Natural killer cell (primary cell): Measurements from ENCODE around the gene SGTB. TPM values are rescaled to one million over a fixed set of nuclear protein-coding genes. Genes with fewer than 3 reads are reported as not detected.

Experiments
- ATAC-seq, 3 donors: fragments of 150-1000 bp in 2 of 3; fragments of 200-7000 bp in 1 of 3; cut with Tn5 transposase; 1 replicate in 1 of 3; 2 replicates in 2 of 3; pipeline ENCODE4 v1.10.0; 2021; ENCODE audit warnings: mild to moderate bottlenecking in 2 of 3, moderate library complexity in 2 of 3
- DNase-seq, 2 donors: peaks; one replicate each; pipeline versions ENCODE4 v3.0.0 to v3.0.0-alpha.2; 2013 to 2021; ENCODE audit warnings: mixed read lengths in 1 of 2
- H3K27ac ChIP-seq: one replicate; pipeline ENCODE4 v1.5.1; 2013; ENCODE audit warnings: mild to moderate bottlenecking, low read length
- H3K27me3 ChIP-seq: one replicate; pipeline ENCODE4 v1.6.1; 2013; ENCODE audit warnings: low read length; ENCODE audit not compliant: control insufficient read depth, insufficient read depth
- H3K36me3 ChIP-seq: one replicate; pipeline ENCODE4 v1.6.1; 2013; ENCODE audit warnings: low read length; ENCODE audit not compliant: control insufficient read depth, insufficient read depth
- H3K4me1 ChIP-seq: one replicate; pipeline ENCODE4 v1.6.1; 2013; ENCODE audit warnings: low read length; ENCODE audit not compliant: control insufficient read depth, insufficient read depth
- H3K4me3 ChIP-seq: one replicate; pipeline ENCODE4 v1.5.1; 2013; ENCODE audit warnings: low read length
- H3K9me3 ChIP-seq: one replicate; pipeline ENCODE4 v1.6.1; 2013; ENCODE audit warnings: low read length; ENCODE audit not compliant: control insufficient read depth, insufficient read depth
- H3K27ac Mint-ChIP-seq, 2 donors: one replicate each; pipeline ENCODE4 v1.8.0; 2022; ENCODE audit warnings: mild to moderate bottlenecking in 2 of 2, mixed read lengths in 2 of 2, moderate library complexity in 1 of 2
- H3K27me3 Mint-ChIP-seq, 2 donors: one replicate each; pipeline ENCODE4 v1.8.0; 2022; ENCODE audit warnings: low read depth in 2 of 2, mixed read lengths in 2 of 2
- H3K36me3 Mint-ChIP-seq: one replicate; pipeline ENCODE4 v1.8.0; 2022; ENCODE audit warnings: mixed read lengths
- H3K4me1 Mint-ChIP-seq, 2 donors: one replicate each; pipeline ENCODE4 v1.8.0; 2022; ENCODE audit warnings: mixed read lengths in 2 of 2
- H3K4me3 Mint-ChIP-seq: one replicate; pipeline ENCODE4 v1.8.0; 2022; ENCODE audit warnings: mild to moderate bottlenecking, moderate library complexity, mixed read lengths
- H3K9me3 Mint-ChIP-seq, 2 donors: one replicate each; pipeline ENCODE4 v1.8.0; 2022; ENCODE audit warnings: mixed read lengths in 2 of 2
- CTCF ChIP-seq: fragments of 200-600 bp; IDR thresholded peaks from one replicate; pipeline ENCODE4 v1.8.0; 2022; ENCODE audit warnings: antibody characterized with exemption
- WGBS: methylation state at CpG from one replicate; pipeline ENCODE4 v1.1.7; 2013; ENCODE audit warnings: missing lambda C conversion rate; ENCODE audit not compliant: insufficient coverage; 5-methylcytosine and 5-hydroxymethylcytosine counted together
- intact Hi-C: fragments of 100-400 bp; cut with micrococcal nuclease; formaldehyde crosslinking; loops from one replicate; pipeline ENCODE4 v1.14.2; 2022
- total RNA-seq, 4 donors: library from RNA; stranded (reverse); fragments of 120-200 nt in 1 of 4; gene quantifications; one replicate each; pipeline versions ENCODE4 v1.2.3 to v1.2.4, GENCODE V29; 2013 to 2022

Gene SGTB
- total RNA-seq, 3 donors from 2014 or later (not counting 1 experiment from before 2014, with no cell fraction given): 6.9 to 12.0 (median 10.0) TPM

DNA sequence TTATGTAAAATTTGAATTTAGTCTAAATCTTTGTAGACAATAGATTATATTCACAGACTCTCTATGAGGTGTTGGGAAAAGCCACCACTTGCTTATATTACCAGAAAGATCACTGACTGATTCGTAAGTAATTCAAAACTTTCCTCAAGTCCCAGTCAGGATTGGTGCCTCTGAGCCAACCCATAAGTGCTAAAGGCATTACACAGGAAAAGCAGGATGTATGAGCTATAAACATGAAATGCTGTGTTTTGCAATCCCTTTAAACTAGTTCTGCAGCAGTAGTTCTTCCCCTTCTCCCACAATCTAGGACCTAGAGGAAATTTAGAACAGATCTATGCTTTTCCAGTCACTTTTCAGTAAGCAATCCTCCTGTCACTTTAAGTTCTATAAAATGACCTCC lies 49.1 kb downstream of the SGTB start:
- H3K4me1 Mint-ChIP-seq: no peaks in the 10 kb centered on the region
- no peaks in the 10 kb centered on the region for H3K36me3 Mint-ChIP-seq
- no peaks in the 10 kb centered on the region for H3K27me3 Mint-ChIP-seq
- DNase-seq (no peak), ATAC-seq (no peak)
- WGBS: no CpG with 5 or more reads among the region's 1 CpG
- H3K4me3 Mint-ChIP-seq: no peak overlapping the region
- no peaks in the 10 kb centered on the region for H3K9me3 Mint-ChIP-seq
- peaks cover 25% of the 10 kb centered on the region for H3K36me3 ChIP-seq
- no peaks in the 10 kb centered on the region for H3K4me1 ChIP-seq
- no peak overlapping the region for H3K27ac Mint-ChIP-seq
- TF ChIP-seq CTCF: no peak
- intact Hi-C loops: no loop called here
- no peaks in the 10 kb centered on the region for H3K9me3 ChIP-seq
- no peak overlapping the region for H3K27ac ChIP-seq
- no peaks in the 10 kb centered on the region for H3K27me3 ChIP-seq
- no peak overlapping the region for H3K4me3 ChIP-seq

DNA sequence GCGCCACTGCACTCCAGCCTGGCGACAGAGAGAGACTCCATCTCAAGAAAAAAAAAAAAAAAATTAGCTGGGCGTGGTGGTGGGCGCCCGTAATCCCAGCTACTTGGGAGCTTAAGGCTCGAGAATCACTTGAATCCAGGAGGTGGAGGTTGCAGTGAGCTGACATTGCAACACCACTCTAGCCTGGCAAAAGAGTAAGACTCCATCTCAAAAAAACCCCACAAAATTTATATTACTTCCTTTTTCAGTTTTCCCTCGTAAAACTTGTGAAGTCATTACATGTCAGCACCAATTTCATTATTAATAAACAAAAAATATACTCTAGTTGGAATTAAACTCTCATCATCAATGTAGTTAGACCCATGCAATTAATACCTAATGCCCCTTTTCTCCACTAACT lies 53.2 kb downstream of the SGTB start:
- Histone ChIP-seq H3K4me1 (no peaks in the 10 kb centered on the region), H3K4me3 (no peak overlapping the region), H3K27ac (no peak overlapping the region), H3K9me3 (no peaks in the 10 kb centered on the region), H3K36me3 (peaks cover 36% of the 10 kb centered on the region), H3K27me3 (no peaks in the 10 kb centered on the region)
- Mint-ChIP-seq H3K9me3 (no peaks in the 10 kb centered on the region), H3K4me1 (peaks cover 8% of the 10 kb centered on the region in 2 donors), H3K27me3 (no peaks in the 10 kb centered on the region), H3K4me3 (no peak overlapping the region), H3K27ac (no peak overlapping the region), H3K36me3 (peaks cover 7% of the 10 kb centered on the region)
- DNase-seq: no peak
- no peak for ATAC-seq
- TF ChIP-seq CTCF: no peak
- whole genome bisulfite sequencing: 72% methylated on average over 5 of the region's 7 CpGs
- intact Hi-C loops: no loop called here

GRCh38 chr5:65663804-65664521 lies 57.9 kb downstream of the SGTB start:
- Mint-ChIP-seq H3K4me3 (no peak overlapping the region), H3K27me3 (no peaks in the 10 kb centered on the region), H3K9me3 (no peaks in the 10 kb centered on the region), H3K36me3 (peaks cover 20% of the 10 kb centered on the region), H3K4me1 (peaks cover 11 to 15% of the 10 kb centered on the region in 2 donors), H3K27ac (peak overlapping the region; percentile 19 to 57)
- intact Hi-C loops: no loop called here
- Histone ChIP-seq H3K4me1 (no peaks in the 10 kb centered on the region), H3K4me3 (no peak overlapping the region), H3K27me3 (no peaks in the 10 kb centered on the region), H3K9me3 (no peaks in the 10 kb centered on the region), H3K27ac (no peak overlapping the region), H3K36me3 (peaks cover 36% of the 10 kb centered on the region)
- ATAC-seq: no peak
- DNase-seq: no peak
- no peak for TF ChIP-seq CTCF
- 100% methylated on average over 1 of the region's 1 CpG for WGBS

- no peak overlapping the region for H3K4me3 Mint-ChIP-seq
- no peaks in the 10 kb centered on the region for H3K4me1 Mint-ChIP-seq
- no peaks in the 10 kb centered on the region for H3K9me3 Mint-ChIP-seq
- H3K36me3 Mint-ChIP-seq: no peaks in the 10 kb centered on the region
- H3K27ac Mint-ChIP-seq: no peak overlapping the region
- H3K36me3 ChIP-seq: peaks cover 29% of the 10 kb centered on the region
- no peak for DNase-seq
- H3K4me1 ChIP-seq: no peaks in the 10 kb centered on the region
- no peak for TF ChIP-seq CTCF
- WGBS: 100% methylated on average over 1 of the region's 2 CpGs
- no peaks in the 10 kb centered on the region for H3K27me3 ChIP-seq
- H3K27me3 Mint-ChIP-seq: no peaks in the 10 kb centered on the region
- H3K27ac ChIP-seq: no peak overlapping the region
- no peak for ATAC-seq
- H3K9me3 ChIP-seq: no peaks in the 10 kb centered on the region
- intact Hi-C loops: no loop called here
- no peak overlapping the region for H3K4me3 ChIP-seq
Measured at GRCh38 chr5:65654713-65655112, 67.2 kb downstream of the SGTB start.
